Measurements from ENCODE around the gene RNF13.
"Not testable (repeated sequence)": the region's sequence is repeated elsewhere in the genome, so short reads cannot be mapped to it uniquely, and the experiment has no call there.

Gene RNF13

GRCh38 chr3:149801639-149802038, 11.4 kb upstream of the RNF13 start:
- DNase-seq, result no peak

- no peak for DNase-seq
These were observed 6.7 kb upstream of the RNF13 start for GRCh38 chr3:149806171-149806778.

GRCh38 chr3:149808209-149808829, 4.7 kb upstream of the RNF13 start:
- DNase-seq, result peak; percentile 8

- no peak for DNase-seq
These were observed 3.3 kb upstream of the RNF13 start for GRCh38 chr3:149809699-149810098.

- DNase-seq, result no peak
These were observed 2.2 kb upstream of the RNF13 start for GRCh38 chr3:149810846-149811245.

GRCh38 chr3:149812165-149812605, 830 bp upstream of the RNF13 start:
- DNase-seq, result no peak

GRCh38 chr3:149813367-149814281, 609 bp downstream of the RNF13 start:
- DNase-seq, result peak; percentile 50

GRCh38 chr3:149815321-149815720, 2.3 kb downstream of the RNF13 start:
- no peak for DNase-seq

- DNase-seq, result no peak
These were observed 2.7 kb downstream of the RNF13 start for GRCh38 chr3:149815728-149816127.

- no peak for DNase-seq
These were observed 3.3 kb downstream of the RNF13 start for GRCh38 chr3:149816311-149816710.

- DNase-seq, result no peak
These were observed 4.0 kb downstream of the RNF13 start for GRCh38 chr3:149816986-149817385.

GRCh38 chr3:149819432-149819831, 6.4 kb downstream of the RNF13 start:
- DNase-seq, result no peak

- no peak for DNase-seq
These were observed 7.2 kb downstream of the RNF13 start for GRCh38 chr3:149820183-149820582.

- no peak for DNase-seq
These were observed 13.6 kb downstream of the RNF13 start for GRCh38 chr3:149826636-149827035.

- DNase-seq, result no peak
These were observed 15.4 kb downstream of the RNF13 start for GRCh38 chr3:149828390-149828789.

GRCh38 chr3:149829631-149830030, 16.6 kb downstream of the RNF13 start:
- not testable (repeated sequence) for DNase-seq

- DNase-seq, result no peak
These were observed 17.9 kb downstream of the RNF13 start for GRCh38 chr3:149830902-149831301.

GRCh38 chr3:149831321-149831720, 18.3 kb downstream of the RNF13 start:
- no peak for DNase-seq

GRCh38 chr3:149832086-149832485, 19.1 kb downstream of the RNF13 start:
- no peak for DNase-seq

- DNase-seq, result no peak
These were observed 20.2 kb downstream of the RNF13 start for GRCh38 chr3:149833241-149833640.

GRCh38 chr3:149838491-149838890, 25.5 kb downstream of the RNF13 start:
- DNase-seq, result not testable (repeated sequence)

GRCh38 chr3:149839469-149839868, 26.5 kb downstream of the RNF13 start:
- DNase-seq, result not testable (repeated sequence)

- DNase-seq, result no peak
These were observed 26.9 kb downstream of the RNF13 start for GRCh38 chr3:149839896-149840295.

- DNase-seq, result no peak
These were observed 30.5 kb downstream of the RNF13 start for GRCh38 chr3:149843502-149843901.
